Activated CD4-positive, alpha-beta T cell treated with anti-CD3 and anti-CD28 coated beads, Interleukin-2, amount 10 ng/mL, durations not matched to agents 24 days and 14 days (primary cell): ENCODE measurements around the gene RIC1. TPM values are rescaled to one million over a fixed set of nuclear protein-coding genes. Genes with fewer than 3 reads are reported as not detected.
"Not testable (repeated sequence)": the region's sequence is repeated elsewhere in the genome, so short reads cannot be mapped to it uniquely, and the experiment has no call there.

ENCODE experiments used
- DNase-seq: peaks from one replicate; pipeline ENCODE4 v3.0.0; 2022
- H3K27ac Mint-ChIP-seq: one replicate; pipeline ENCODE4 v1.8.0; 2022; ENCODE audit warnings: mild to moderate bottlenecking, mixed read lengths
- H3K27me3 Mint-ChIP-seq: one replicate; pipeline ENCODE4 v1.8.0; 2022; ENCODE audit warnings: mixed read lengths
- H3K36me3 Mint-ChIP-seq: one replicate; pipeline ENCODE4 v1.8.0; 2022; ENCODE audit warnings: low read depth, mild to moderate bottlenecking, mixed read lengths
- H3K4me1 Mint-ChIP-seq: one replicate; pipeline ENCODE4 v1.8.0; 2021; ENCODE audit warnings: mixed read lengths
- H3K4me3 Mint-ChIP-seq: one replicate; pipeline ENCODE4 v1.8.0; 2022; ENCODE audit warnings: mild to moderate bottlenecking, moderate library complexity, mixed read lengths
- H3K9me3 Mint-ChIP-seq: one replicate; pipeline ENCODE4 v1.8.0; 2021; ENCODE audit warnings: mixed read lengths
- intact Hi-C: fragments of 100-400 bp; cut with micrococcal nuclease; formaldehyde crosslinking; loops from one replicate; pipeline ENCODE4 v1.15.1; 2023
- total RNA-seq: library from RNA; stranded (reverse); gene quantifications from 2 replicates; pipeline ENCODE4 v1.2.3, GENCODE V29; 2022

Gene RIC1
- total RNA-seq, 1 donor from 2014 or later = 20.2 TPM

- H3K4me1 Mint-ChIP-seq = peaks cover 9% of the 10 kb centered on the region
- H3K27ac Mint-ChIP-seq = no peak overlapping the region
- peaks cover 51% of the 10 kb centered on the region for H3K36me3 Mint-ChIP-seq
- peaks cover 24% of the 10 kb centered on the region for H3K9me3 Mint-ChIP-seq
- H3K4me3 Mint-ChIP-seq = no peak overlapping the region
- DNase-seq = no peak
- no peaks in the 10 kb centered on the region for H3K27me3 Mint-ChIP-seq
- intact Hi-C loops = no loop called here
Measured at GRCh38 chr9:5652821-5653220, 23.9 kb downstream of the RIC1 start.

DNA sequence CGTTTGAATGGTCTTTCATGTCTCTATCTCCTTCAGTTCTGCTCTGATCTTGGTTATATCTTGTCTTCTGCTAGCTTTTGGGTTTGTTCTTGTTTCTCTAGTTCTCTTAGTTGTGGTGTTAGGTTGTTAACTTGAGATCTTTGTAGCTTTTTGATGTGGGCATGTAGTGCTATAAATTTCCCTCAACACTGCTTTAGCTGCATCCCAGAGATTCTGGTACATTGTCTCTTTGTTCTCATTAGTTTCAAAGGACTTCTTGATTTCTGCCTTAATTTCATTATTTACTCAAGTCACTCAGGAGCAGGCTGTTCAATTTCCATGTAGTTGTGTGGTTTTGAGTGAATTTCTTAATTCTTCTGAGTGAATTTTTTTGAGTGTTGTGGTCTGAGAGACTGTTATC lies 33.9 kb downstream of the RIC1 start:
- intact Hi-C loops, H3K4me3 Mint-ChIP-seq, DNase-seq, H3K27me3 Mint-ChIP-seq, H3K27ac Mint-ChIP-seq: not testable (repeated sequence)
- H3K4me1 Mint-ChIP-seq = peaks cover 19% of the 10 kb centered on the region
- H3K36me3 Mint-ChIP-seq = peaks cover 69% of the 10 kb centered on the region
- peaks cover 24% of the 10 kb centered on the region for H3K9me3 Mint-ChIP-seq

- peaks cover 68% of the 10 kb centered on the region for H3K36me3 Mint-ChIP-seq
- no peak for DNase-seq
- H3K27ac Mint-ChIP-seq = peak overlapping the region; percentile 3
- H3K4me3 Mint-ChIP-seq = no peak overlapping the region
- intact Hi-C loops = no loop called here
- no peaks in the 10 kb centered on the region for H3K27me3 Mint-ChIP-seq
- H3K4me1 Mint-ChIP-seq = peaks cover 23% of the 10 kb centered on the region
- H3K9me3 Mint-ChIP-seq = peaks cover 20% of the 10 kb centered on the region
Measured at GRCh38 chr9:5665059-5665458, 36.2 kb downstream of the RIC1 start.

GRCh38 chr9:5667391-5667790 lies 38.5 kb downstream of the RIC1 start:
- peaks cover 46% of the 10 kb centered on the region for H3K36me3 Mint-ChIP-seq
- H3K4me3 Mint-ChIP-seq = no peak overlapping the region
- no peaks in the 10 kb centered on the region for H3K27me3 Mint-ChIP-seq
- peaks cover 34% of the 10 kb centered on the region for H3K4me1 Mint-ChIP-seq
- DNase-seq = no peak
- no peak overlapping the region for H3K27ac Mint-ChIP-seq
- intact Hi-C loops = no loop called here
- peaks cover 13% of the 10 kb centered on the region for H3K9me3 Mint-ChIP-seq

- Mint-ChIP-seq H3K27ac (no peak overlapping the region), H3K4me3 (no peak overlapping the region)
- DNase-seq = no peak
Measured at GRCh38 chr9:5670079-5670478, 41.2 kb downstream of the RIC1 start.

DNA sequence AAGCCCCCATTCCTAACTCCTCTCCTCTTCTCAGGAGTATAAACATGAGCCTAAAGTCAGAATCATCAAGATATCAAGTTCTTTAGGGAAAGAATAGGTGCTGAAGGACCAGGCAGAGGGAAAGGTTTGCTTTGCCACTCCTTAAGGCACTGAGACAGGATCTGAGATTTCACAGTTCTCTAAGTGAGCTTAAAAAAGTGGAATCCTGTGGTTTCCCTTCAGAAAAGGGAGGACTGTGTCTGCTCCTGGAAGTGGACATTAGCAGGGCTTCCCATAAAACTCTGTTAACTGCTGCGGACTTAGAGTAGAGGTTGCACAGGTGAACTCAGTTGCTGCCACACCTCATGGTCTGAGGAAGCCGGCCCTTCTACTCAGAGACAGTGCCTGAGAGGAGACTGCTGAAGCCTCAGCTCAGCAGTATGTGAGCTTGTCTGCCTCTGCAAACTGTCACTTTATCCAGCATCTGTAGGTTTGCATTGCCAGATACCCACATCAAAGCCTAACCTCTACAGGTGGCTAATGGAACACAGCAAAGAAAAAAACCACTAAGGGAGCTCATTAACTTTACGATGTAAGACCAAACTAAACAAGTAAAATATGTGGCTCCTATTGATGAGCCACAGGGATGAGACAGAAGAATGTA lies 42.9 kb downstream of the RIC1 start:
- peaks cover 3% of the 10 kb centered on the region for H3K9me3 Mint-ChIP-seq
- peaks cover 18% of the 10 kb centered on the region for H3K36me3 Mint-ChIP-seq
- peaks cover 24% of the 10 kb centered on the region for H3K4me1 Mint-ChIP-seq
- H3K27me3 Mint-ChIP-seq = no peaks in the 10 kb centered on the region
- H3K27ac Mint-ChIP-seq = no peak overlapping the region
- no peak overlapping the region for H3K4me3 Mint-ChIP-seq
- peak; percentile 79 for DNase-seq
- intact Hi-C loops = no loop called here

More at GRCh38 chr9:5670079-5670478, 41.2 kb downstream of the RIC1 start:
- intact Hi-C loops = no loop called here
- Mint-ChIP-seq H3K4me1 (peaks cover 31% of the 10 kb centered on the region), H3K9me3 (peaks cover 2% of the 10 kb centered on the region), H3K36me3 (peaks cover 29% of the 10 kb centered on the region), H3K27me3 (no peaks in the 10 kb centered on the region)

GRCh38 chr9:5675046-5675445 lies 46.1 kb downstream of the RIC1 start:
- H3K4me3 Mint-ChIP-seq, DNase-seq, H3K36me3 Mint-ChIP-seq, H3K27ac Mint-ChIP-seq, intact Hi-C loops, H3K27me3 Mint-ChIP-seq, H3K9me3 Mint-ChIP-seq: not testable (repeated sequence)
- peaks cover 16% of the 10 kb centered on the region for H3K4me1 Mint-ChIP-seq

DNA sequence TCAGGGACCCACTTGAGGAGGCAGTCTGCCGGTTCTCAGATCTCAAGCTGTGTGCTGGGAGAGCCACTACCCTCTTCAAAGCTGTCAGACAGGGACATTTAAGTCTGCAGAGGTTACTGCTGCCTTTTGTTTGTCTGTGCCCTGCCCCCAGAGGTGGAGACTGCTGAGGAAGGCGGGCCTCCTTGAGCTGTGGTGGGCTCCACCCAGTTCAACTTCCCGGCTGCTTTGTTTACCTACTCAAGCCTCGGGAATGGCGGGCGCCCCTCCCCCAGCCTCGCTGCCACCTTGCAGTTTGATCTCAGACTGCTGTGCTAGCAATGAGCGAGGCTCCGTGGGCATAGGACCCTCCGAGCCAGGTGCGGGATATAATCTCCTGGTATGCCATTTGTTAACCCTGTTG lies 54.7 kb downstream of the RIC1 start:
- H3K27ac Mint-ChIP-seq, H3K9me3 Mint-ChIP-seq, H3K27me3 Mint-ChIP-seq, DNase-seq, H3K4me3 Mint-ChIP-seq, H3K4me1 Mint-ChIP-seq, intact Hi-C loops: not testable (repeated sequence)
- peaks cover 27% of the 10 kb centered on the region for H3K36me3 Mint-ChIP-seq

- Mint-ChIP-seq H3K36me3 (peaks cover 27% of the 10 kb centered on the region), H3K4me1 (peaks cover 7% of the 10 kb centered on the region), H3K9me3 (peaks cover 7% of the 10 kb centered on the region), H3K27me3 (no peaks in the 10 kb centered on the region), H3K4me3 (no peak overlapping the region), H3K27ac (no peak overlapping the region)
- no peak for DNase-seq
- intact Hi-C loops = no loop called here
Measured at GRCh38 chr9:5684101-5684500, 55.2 kb downstream of the RIC1 start.

GRCh38 chr9:5688109-5688508 lies 59.2 kb downstream of the RIC1 start:
- Mint-ChIP-seq H3K27ac (no peak overlapping the region), H3K4me1 (peaks cover 3% of the 10 kb centered on the region), H3K4me3 (no peak overlapping the region), H3K27me3 (no peaks in the 10 kb centered on the region), H3K9me3 (no peaks in the 10 kb centered on the region), H3K36me3 (peaks cover 15% of the 10 kb centered on the region)
- intact Hi-C loops = no loop called here
- no peak for DNase-seq

DNA sequence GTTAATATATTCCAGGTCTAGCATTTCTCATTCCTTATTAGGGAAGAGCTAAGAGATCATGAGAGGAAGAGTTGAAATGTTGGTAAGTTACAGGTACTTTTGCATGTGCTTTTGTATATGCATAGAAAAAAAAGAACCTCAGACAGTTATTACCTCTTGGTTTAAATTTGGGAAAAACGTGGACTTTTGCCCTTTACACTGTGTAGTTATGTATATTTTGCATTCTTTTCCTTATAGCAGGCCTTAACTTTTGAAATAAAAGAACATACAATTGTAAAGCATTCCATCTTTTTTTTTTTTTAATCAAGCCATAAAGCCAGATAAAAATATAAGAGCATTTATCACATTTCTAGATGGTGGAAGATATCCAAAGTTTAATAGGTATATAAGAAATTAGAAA lies 61.4 kb downstream of the RIC1 start:
- Mint-ChIP-seq H3K4me1 (peaks cover 3% of the 10 kb centered on the region), H3K36me3 (peaks cover 6% of the 10 kb centered on the region), H3K27ac (no peak overlapping the region), H3K27me3 (no peaks in the 10 kb centered on the region), H3K4me3 (no peak overlapping the region), H3K9me3 (no peaks in the 10 kb centered on the region)
- no peak for DNase-seq
- intact Hi-C loops = loop anchor here (10.0 kb wide), 1 partner anchor 45 kb away; no protein-coding TSS in a partner anchor

DNA sequence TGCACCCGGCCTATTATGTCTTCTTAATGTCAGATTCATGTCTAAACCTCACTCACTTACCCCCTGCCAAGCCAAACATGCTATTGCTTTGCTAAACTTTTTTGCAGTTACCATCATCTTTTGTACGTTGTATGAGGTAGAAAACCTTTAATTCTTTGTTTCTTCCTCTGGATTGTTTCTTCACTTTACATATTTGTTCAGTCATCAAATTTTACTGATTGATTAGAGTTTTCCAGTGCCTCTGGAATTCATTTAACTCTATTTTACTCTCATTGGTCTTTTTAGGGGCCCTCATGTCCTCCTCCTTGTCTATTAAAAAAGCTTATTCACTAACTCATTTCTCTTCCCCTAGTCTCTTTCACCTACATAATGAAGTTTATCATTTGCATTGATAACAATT lies 67.0 kb downstream of the RIC1 start:
- Mint-ChIP-seq H3K4me3 (no peak overlapping the region), H3K4me1 (peaks cover 7% of the 10 kb centered on the region), H3K27ac (no peak overlapping the region), H3K27me3 (no peaks in the 10 kb centered on the region), H3K9me3 (no peaks in the 10 kb centered on the region), H3K36me3 (peaks cover 22% of the 10 kb centered on the region)
- intact Hi-C loops = loop anchor here (10.0 kb wide), 1 partner anchor 51 kb away; no protein-coding TSS in a partner anchor
- no peak for DNase-seq

- Mint-ChIP-seq H3K27me3 (no peaks in the 10 kb centered on the region), H3K9me3 (no peaks in the 10 kb centered on the region), H3K27ac (peak overlapping the region; percentile 5), H3K4me1 (peaks cover 9% of the 10 kb centered on the region), H3K36me3 (peaks cover 24% of the 10 kb centered on the region), H3K4me3 (no peak overlapping the region)
- no peak for DNase-seq
- intact Hi-C loops = loop anchor here (10.0 kb wide), 1 partner anchor 52 kb away; no protein-coding TSS in a partner anchor
Measured at GRCh38 chr9:5696884-5697283, 68.0 kb downstream of the RIC1 start.

DNA sequence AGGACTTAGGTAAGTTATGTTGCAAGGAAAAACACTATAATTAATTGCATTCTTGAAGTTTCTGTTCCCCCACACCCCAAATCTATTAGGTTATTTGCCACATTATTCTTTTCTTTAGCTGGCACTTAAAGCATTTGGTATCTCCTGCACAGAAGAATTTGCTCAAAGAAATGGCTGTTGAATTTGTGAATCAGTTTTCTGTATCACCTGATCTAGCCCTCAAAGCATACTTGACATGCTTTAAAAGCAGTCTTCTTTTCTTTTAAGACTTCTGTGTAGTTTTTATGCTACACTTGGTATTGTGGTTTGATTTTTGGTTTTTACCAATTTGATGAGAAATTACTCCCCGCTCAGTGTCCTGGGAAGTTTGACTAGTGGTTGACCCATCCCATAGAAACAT lies 69.1 kb downstream of the RIC1 start:
- Mint-ChIP-seq H3K4me3 (no peak overlapping the region), H3K4me1 (peaks cover 9% of the 10 kb centered on the region), H3K27me3 (no peaks in the 10 kb centered on the region), H3K27ac (no peak overlapping the region), H3K36me3 (peaks cover 31% of the 10 kb centered on the region), H3K9me3 (no peaks in the 10 kb centered on the region)
- no peak for DNase-seq
- intact Hi-C loops = loop anchor here (10.0 kb wide), 1 partner anchor 53 kb away; no protein-coding TSS in a partner anchor
